Ascending aorta (tissue), 2 donors: Measurements from ENCODE around the gene ITIH3. TPM values are rescaled to one million over a fixed set of nuclear protein-coding genes. Genes with fewer than 3 reads are reported as not detected.
A peak's percentile ranks its signal among the peaks of the same experiment; 100 is the strongest.

Experiments
- DNase-seq, 2 donors: peaks; one replicate each; pipeline ENCODE4 v3.0.0-alpha.2; 2019; ENCODE audit warnings: low spot score in 2 of 2
- H3K27ac ChIP-seq, 2 donors: fragments of 200-600 bp; sonication (generic); one replicate each; pipeline ENCODE4 v1.5.1; 2016 to 2017; ENCODE audit warnings: mild to moderate bottlenecking in 1 of 2
- H3K27me3 ChIP-seq: fragments of 200-600 bp; sonication (generic); one replicate; pipeline ENCODE4 v1.5.1; 2017
- H3K36me3 ChIP-seq, 2 donors: fragments of 200-600 bp; sonication (generic); one replicate each; pipeline ENCODE4 v1.5.1; 2016
- H3K4me1 ChIP-seq, 2 donors: fragments of 200-600 bp; sonication (generic); one replicate each; pipeline ENCODE4 v1.5.1; 2016 to 2017; ENCODE audit warnings: mild to moderate bottlenecking in 1 of 2
- H3K4me3 ChIP-seq, 2 donors: fragments of 200-600 bp; sonication (generic); one replicate each; pipeline ENCODE4 v1.5.1; 2016 to 2017; ENCODE audit warnings: mild to moderate bottlenecking in 1 of 2
- H3K9me3 ChIP-seq, 2 donors: fragments of 200-600 bp; sonication (generic); one replicate each; pipeline ENCODE4 v1.5.1; 2016
- intact Hi-C: fragments of 100-400 bp; cut with DNase I; formaldehyde crosslinking; loops from one replicate; pipeline ENCODE4 v1.15.1; 2023
- total RNA-seq: library from RNA; depleted of rRNA; stranded (reverse); fragments of >200 nt; gene quantifications from one replicate; pipeline ENCODE4 v1.1.0, GENCODE V29; 2016
- TF ChIP-seq, protein P1 (sequence below), 3 experiments: fragments of 200-600 bp in 2 of 3; fragments of 450-650 bp in 1 of 3; sonication (generic) in 2 of 3; IDR thresholded peaks; one replicate each; pipeline ENCODE4 v1.5.1; 2016 to 2019; ENCODE audit warnings: antibody characterized with exemption in 3 of 3, mild to moderate bottlenecking in 1 of 3, moderate library complexity in 1 of 3

The ITIH3 gene
- total RNA-seq, 1 donor from 2014 or later: 38.3 TPM

DNA sequence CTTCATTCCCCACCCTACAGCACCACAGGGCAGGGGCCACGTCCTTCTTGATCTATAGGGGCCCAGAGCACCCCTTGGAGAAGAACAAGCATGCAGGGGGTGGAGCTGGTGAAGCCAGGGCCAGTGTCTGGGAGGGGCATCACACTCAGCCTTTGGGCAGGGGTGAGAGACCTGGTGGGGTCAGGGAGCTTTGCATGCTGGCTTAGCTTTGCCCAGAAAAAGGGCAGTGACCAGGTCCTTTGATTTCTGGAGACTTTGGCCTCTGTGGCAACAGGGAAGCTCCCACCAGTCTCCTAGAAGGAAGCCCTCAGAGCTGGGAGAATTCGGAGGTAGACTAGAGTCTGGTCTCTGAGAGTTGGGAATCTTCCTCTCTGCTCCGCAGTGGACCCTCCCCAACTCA is 34.9 kb downstream of the ITIH3 start:
- TF ChIP-seq, protein P1, sequence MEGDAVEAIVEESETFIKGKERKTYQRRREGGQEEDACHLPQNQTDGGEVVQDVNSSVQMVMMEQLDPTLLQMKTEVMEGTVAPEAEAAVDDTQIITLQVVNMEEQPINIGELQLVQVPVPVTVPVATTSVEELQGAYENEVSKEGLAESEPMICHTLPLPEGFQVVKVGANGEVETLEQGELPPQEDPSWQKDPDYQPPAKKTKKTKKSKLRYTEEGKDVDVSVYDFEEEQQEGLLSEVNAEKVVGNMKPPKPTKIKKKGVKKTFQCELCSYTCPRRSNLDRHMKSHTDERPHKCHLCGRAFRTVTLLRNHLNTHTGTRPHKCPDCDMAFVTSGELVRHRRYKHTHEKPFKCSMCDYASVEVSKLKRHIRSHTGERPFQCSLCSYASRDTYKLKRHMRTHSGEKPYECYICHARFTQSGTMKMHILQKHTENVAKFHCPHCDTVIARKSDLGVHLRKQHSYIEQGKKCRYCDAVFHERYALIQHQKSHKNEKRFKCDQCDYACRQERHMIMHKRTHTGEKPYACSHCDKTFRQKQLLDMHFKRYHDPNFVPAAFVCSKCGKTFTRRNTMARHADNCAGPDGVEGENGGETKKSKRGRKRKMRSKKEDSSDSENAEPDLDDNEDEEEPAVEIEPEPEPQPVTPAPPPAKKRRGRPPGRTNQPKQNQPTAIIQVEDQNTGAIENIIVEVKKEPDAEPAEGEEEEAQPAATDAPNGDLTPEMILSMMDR (IDR thresholded peaks at IDR 0.05): no peak
- intact Hi-C loops: no loop called here
- Histone ChIP-seq H3K4me1 (peaks cover 26 to 30% of the 10 kb centered on the region in 2 donors), H3K36me3 (peaks cover under 1 to 10% of the 10 kb centered on the region in 2 donors), H3K9me3 (no peaks in the 10 kb centered on the region), H3K27ac (no peak overlapping the region), H3K27me3 (no peaks in the 10 kb centered on the region), H3K4me3 (no peak overlapping the region)
- no peak for DNase-seq

DNA sequence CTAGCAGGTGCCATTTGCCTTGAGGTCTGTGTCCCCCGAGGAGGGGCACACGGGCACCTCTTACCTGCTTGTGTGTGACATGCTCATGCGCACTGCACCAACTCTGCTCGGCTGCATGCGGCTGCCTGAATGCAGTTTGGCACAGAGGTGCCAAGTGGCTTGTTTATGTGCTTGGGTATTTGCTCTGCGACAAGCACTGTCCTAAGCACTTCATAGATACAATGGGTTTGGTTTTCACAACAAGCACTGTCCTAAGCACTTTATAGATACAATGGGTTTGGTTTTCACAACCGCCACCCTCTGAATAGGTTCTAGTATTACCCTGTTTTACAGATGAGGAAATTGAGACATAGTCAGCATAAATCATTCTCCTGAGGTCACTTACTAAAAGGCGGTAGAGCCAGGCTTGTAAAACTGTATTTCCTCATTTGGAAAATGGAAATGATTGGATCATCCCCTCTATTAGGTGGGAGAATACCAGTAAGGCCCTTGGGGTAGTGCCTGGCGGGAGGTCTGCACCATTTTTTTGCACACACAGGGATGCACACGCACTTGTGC is 35.4 kb downstream of the ITIH3 start:
- intact Hi-C loops: loop anchor here (5.0 kb wide), 1 partner anchor 58 kb away; the partner anchor contains the start of gene NEK4

DNA sequence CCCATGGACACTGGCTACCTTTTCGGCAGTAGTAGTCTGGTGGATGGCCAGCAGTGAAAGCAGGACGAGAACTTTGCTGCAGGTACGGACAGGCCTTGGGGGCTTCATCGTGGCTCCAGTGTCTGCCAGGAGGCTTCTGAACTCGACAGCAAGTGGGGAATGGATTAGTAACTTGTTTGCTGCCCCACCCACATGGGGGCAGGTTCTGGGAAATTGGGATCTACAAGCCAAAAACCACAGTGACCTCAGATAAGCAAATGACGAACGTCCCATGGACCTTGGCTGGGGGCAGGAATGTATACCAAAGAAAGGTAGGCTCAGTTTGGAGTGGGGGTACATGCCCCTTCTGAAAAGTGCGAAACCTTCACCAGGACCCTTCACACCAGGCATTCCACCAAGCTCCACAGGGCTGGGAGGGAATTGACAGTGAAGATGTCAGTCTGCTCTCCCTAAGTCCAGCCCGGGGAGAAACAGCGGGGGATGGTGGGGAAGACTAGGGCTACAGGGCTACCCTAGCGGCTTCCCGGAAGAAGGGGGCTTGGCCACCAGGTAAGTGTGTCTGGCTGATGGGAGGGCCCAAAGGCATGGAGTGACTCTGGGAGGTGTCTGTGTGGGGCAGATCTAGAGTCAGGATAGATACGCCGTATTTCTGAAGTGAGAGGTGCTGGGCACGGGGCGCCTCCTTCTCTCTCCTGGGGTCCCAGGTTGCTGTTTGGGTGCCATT is 36.1 kb downstream of the ITIH3 start, which contains the start of gene ITIH4:
TSS of gene ITIH4 (minus strand) at position 138 of the 724 bp plus-strand sequence. CDS start at position 108, 30 bp downstream.
- no peak within 1 kb of the TSS for H3K4me3 ChIP-seq
- H3K4me1 ChIP-seq: peaks cover 30 to 40% of the 10 kb centered on the region in 2 donors
- intact Hi-C loops: loop anchor here (5.0 kb wide), 1 partner anchor 58 kb away; the partner anchor contains the start of gene NEK4
- TF ChIP-seq, protein P1 (IDR thresholded peaks at IDR 0.05): no peak
- H3K9me3 ChIP-seq: no peaks in the 10 kb centered on the region
- no peaks in the 10 kb centered on the region for H3K27me3 ChIP-seq
- peaks cover 0 to 5% of the 10 kb centered on the region in 2 donors for H3K36me3 ChIP-seq
- H3K27ac ChIP-seq: peak within 1 kb of the TSS; percentile 81 to 95
- DNase-seq: peak in 1 of 2 donors; percentile 73

More for the DNA sequence above, 35.4 kb downstream of the ITIH3 start:
- Histone ChIP-seq H3K4me1 (peaks cover 26 to 33% of the 10 kb centered on the region in 2 donors), H3K27ac (peak overlapping the region; percentile 24 to 95), H3K4me3 (no peak overlapping the region), H3K27me3 (no peaks in the 10 kb centered on the region), H3K36me3 (peaks cover 0 to 5% of the 10 kb centered on the region in 2 donors), H3K9me3 (no peaks in the 10 kb centered on the region)
- TF ChIP-seq, protein P1 (IDR thresholded peaks at IDR 0.05): no peak
- DNase-seq: no peak

DNA sequence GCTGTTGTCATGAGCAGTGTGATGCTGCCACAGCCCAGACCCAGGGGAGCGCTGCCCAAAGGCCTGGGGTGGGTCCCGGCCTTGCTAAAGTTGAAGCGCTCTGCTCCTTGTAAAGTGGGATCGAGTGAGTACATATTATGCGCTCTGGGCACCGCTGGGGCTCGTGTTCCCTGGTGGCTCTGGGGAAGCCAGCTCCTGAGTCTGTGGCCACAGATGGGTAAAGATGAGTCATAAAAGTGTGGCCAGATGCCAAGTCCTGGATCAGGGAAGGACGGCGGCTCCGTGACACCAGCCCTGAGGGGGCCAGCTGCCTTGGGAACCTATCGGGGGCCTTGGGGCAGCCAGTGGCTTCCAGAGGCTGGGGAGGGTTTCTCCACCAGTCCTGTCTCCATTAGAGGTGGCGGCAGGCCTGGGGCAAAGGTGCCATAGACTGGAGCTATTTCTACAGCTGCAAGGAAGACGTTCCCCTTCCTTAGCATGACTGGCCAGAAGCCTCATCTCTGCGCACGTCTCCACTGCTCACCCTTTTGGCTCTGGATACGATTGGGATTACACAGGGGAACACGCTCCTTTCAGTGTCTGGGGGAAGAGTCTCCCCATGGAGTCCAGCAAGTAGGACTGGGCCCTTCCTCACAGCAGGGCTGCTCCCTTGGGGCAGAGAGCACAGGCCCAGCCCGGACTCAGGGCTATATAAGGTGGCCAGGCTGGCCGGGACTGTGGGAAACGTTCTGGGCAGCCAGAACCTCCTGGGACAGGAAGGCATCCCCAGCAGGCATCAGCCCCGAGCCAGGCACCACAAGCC is 37.1 kb downstream of the ITIH3 start:
- Histone ChIP-seq H3K27ac (peak overlapping the region; percentile 81 to 95), H3K9me3 (no peaks in the 10 kb centered on the region), H3K36me3 (peaks cover 3% of the 10 kb centered on the region in 2 donors), H3K27me3 (no peaks in the 10 kb centered on the region), H3K4me3 (peak overlapping the region; percentile 1 to 27), H3K4me1 (peaks cover 32 to 48% of the 10 kb centered on the region in 2 donors)
- peak; percentile 49 to 92 for DNase-seq
- TF ChIP-seq, protein P1 (IDR thresholded peaks at IDR 0.05): no peak
- intact Hi-C loops: loop anchor here (1.0 to 5.0 kb wide), 2 partner anchors 14 to 59 kb away; partner anchors contain the start of gene NEK4

DNA sequence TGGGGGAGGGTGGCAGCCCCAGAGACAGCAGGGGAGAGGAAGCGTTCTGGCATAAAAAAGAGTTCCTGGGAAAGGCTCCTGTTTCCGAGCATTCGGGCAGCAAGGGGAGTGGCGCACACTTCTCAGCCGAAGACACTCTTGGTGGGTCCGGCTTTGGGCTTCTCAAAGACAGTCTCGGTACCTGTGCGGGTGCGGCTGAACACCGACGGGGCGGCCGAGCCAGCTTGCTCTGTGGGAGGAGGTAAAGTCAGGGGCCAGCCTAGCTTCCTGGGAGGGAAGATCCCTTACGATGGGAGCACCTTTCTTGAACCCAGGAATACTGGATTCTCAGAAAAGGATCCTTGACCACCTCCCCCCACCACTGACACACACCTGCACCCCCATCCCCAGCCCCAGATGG is 38.6 kb downstream of the ITIH3 start:
- Histone ChIP-seq H3K4me3 (no peak overlapping the region), H3K9me3 (no peaks in the 10 kb centered on the region), H3K4me1 (peaks cover 32 to 48% of the 10 kb centered on the region in 2 donors), H3K27me3 (no peaks in the 10 kb centered on the region), H3K27ac (peak overlapping the region; percentile 81 to 95), H3K36me3 (peaks cover 3% of the 10 kb centered on the region in 2 donors)
- intact Hi-C loops: loop anchor here (5.0 kb wide), 1 partner anchor 61 kb away; the partner anchor contains the start of gene NEK4
- TF ChIP-seq, protein P1 (IDR thresholded peaks at IDR 0.05): no peak
- no peak for DNase-seq
